Placental pericyte (primary cell): ENCODE measurements around the gene ITGA11. TPM values are rescaled to one million over a fixed set of nuclear protein-coding genes. Genes with fewer than 3 reads are reported as not detected.

Experiments
- total RNA-seq: library from RNA; depleted of rRNA; stranded (reverse); fragments of >200 nt; gene quantifications from 2 replicates; pipeline ENCODE4 v1.2.3, GENCODE V29; 2012

Gene ITGA11, protein sequence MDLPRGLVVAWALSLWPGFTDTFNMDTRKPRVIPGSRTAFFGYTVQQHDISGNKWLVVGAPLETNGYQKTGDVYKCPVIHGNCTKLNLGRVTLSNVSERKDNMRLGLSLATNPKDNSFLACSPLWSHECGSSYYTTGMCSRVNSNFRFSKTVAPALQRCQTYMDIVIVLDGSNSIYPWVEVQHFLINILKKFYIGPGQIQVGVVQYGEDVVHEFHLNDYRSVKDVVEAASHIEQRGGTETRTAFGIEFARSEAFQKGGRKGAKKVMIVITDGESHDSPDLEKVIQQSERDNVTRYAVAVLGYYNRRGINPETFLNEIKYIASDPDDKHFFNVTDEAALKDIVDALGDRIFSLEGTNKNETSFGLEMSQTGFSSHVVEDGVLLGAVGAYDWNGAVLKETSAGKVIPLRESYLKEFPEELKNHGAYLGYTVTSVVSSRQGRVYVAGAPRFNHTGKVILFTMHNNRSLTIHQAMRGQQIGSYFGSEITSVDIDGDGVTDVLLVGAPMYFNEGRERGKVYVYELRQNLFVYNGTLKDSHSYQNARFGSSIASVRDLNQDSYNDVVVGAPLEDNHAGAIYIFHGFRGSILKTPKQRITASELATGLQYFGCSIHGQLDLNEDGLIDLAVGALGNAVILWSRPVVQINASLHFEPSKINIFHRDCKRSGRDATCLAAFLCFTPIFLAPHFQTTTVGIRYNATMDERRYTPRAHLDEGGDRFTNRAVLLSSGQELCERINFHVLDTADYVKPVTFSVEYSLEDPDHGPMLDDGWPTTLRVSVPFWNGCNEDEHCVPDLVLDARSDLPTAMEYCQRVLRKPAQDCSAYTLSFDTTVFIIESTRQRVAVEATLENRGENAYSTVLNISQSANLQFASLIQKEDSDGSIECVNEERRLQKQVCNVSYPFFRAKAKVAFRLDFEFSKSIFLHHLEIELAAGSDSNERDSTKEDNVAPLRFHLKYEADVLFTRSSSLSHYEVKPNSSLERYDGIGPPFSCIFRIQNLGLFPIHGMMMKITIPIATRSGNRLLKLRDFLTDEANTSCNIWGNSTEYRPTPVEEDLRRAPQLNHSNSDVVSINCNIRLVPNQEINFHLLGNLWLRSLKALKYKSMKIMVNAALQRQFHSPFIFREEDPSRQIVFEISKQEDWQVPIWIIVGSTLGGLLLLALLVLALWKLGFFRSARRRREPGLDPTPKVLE
- total RNA-seq, result 57.8 and 129 TPM in 2 replicates

DNA sequence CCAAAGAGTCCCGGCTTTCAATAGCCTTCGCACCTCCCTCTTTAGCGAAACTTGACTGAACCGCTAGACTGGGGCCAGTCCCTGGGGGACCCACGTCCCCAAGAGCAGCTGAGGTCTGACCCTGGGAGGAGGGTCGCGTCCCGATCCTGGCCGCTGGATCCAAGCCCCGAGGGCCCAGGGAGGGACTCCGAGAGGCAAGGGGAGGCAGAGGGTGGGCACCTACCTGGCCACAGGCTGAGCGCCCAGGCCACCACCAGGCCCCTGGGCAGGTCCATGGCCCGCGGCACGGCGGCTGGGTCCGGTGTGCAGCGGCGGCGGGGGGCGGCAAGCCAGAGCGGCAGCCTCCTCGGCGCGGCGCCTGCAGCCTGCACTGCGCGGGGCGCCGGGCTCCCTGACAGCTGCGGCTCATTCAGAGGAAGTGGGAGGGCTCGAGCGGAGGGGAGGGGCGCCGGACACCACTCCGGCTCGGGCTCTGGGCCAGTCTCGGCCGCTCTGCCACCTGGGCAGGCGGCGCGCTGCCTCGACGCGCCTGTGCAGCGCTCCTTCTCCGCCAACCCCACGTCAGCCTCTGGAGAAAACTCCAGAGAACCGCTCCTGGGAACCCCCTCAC lies at the start of gene ITGA11:
Gene ITGA11, minus strand, starts transcription at position 372 of the 610 bp plus-strand sequence. Its CDS starts 97 bp downstream, at position 275.

DNA sequence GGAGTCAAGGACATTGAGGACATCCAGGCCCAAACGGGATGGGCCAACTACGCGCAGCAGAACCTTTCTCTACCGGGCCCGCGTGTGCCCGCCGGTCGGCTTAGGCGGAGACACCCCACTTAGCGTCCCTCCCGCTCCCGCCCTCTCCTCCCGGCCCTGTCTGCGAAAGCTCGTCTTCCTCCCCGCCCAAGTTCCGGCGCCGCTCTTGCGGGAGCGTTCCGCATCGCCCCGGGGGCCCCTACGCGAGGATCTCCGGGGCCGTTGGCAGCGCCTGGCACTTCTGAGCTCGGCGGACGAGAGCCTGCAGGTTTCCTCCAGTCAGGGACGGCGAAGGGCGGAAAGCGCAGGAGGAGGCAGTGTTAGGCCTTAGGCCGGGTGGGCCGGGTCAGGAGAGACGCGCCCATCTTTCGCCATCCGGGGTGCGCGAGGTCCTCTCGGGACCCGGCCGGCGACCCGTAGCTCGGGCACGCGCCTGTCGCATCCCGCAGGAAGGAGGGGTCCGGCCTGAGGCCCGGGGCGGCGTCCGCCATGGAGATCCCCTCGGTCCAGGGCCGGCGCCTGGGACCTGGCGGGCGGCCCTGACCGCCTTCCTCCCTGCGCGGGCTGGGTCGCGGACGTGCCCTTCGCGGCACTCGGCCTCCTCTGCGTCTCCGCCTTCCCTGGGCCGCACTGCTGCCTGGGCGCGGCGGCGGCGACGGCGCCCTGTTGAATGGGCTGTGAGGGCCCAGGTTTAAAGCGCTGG lies 154.2 kb downstream of the ITGA11 start, which contains the start of gene FEM1B:
Gene FEM1B, plus strand, starts transcription at position 143 of the 742 bp plus-strand sequence. CDS start 673 bp downstream, outside the sequence.

Other genes starting within 250 kb of the ITGA11 start
- gene CALML4, start 226.8 kb downstream of the ITGA11 start, total RNA-seq, result 0.88 and 1.7 TPM in 2 replicates
- 9.8 and 27.5 TPM in 2 replicates for gene CLN6, start 202.4 kb downstream of the ITGA11 start, total RNA-seq
- 32.8 and 50.3 TPM in 2 replicates for gene FEM1B, start 154.4 kb downstream of the ITGA11 start, total RNA-seq
- gene CORO2B, start 146.8 kb upstream of the ITGA11 start, total RNA-seq, result 10.7 and 26.9 TPM in 2 replicates